ENCODE measurements around the gene IGF2BP1. TPM values are rescaled to one million over a fixed set of nuclear protein-coding genes. Genes with fewer than 3 reads are reported as not detected.

Gene IGF2BP1
- total RNA-seq, 1 donor from 2014 or later, result not detected

GRCh38 chr17:49086316-49086605, 89.1 kb downstream of the IGF2BP1 start:
- H3K4me3 ChIP-seq, result no peak overlapping the region
- ATAC-seq (no peak), DNase-seq (no peak)
- no peaks in the 10 kb centered on the region for H3K36me3 ChIP-seq
- no peak for TF ChIP-seq CTCF (IDR thresholded peaks at IDR 0.05)
- no peaks in the 10 kb centered on the region for H3K27me3 ChIP-seq (ENCODE audit: low read depth)
- intact Hi-C loops (cut with DNase I), result no loop called here
- H3K9me3 ChIP-seq, result no peaks in the 10 kb centered on the region
- no peaks in the 10 kb centered on the region for H3K4me1 ChIP-seq
- no peak overlapping the region for H3K27ac ChIP-seq

GRCh38 chr17:49086649-49087048, 89.5 kb downstream of the IGF2BP1 start:
- ATAC-seq (no peak), DNase-seq (no peak)
- intact Hi-C loops (cut with DNase I), result no loop called here
- Histone ChIP-seq H3K27ac (no peak overlapping the region), H3K27me3 (ENCODE audit: low read depth) (no peaks in the 10 kb centered on the region), H3K4me1 (no peaks in the 10 kb centered on the region), H3K36me3 (no peaks in the 10 kb centered on the region), H3K9me3 (no peaks in the 10 kb centered on the region), H3K4me3 (no peak overlapping the region)
- TF ChIP-seq CTCF (IDR thresholded peaks at IDR 0.05), result no peak

GRCh38 chr17:49089094-49089493, 91.9 kb downstream of the IGF2BP1 start:
- Histone ChIP-seq H3K27me3 (ENCODE audit: low read depth) (no peaks in the 10 kb centered on the region), H3K9me3 (no peaks in the 10 kb centered on the region), H3K4me3 (no peak overlapping the region), H3K27ac (no peak overlapping the region), H3K36me3 (no peaks in the 10 kb centered on the region), H3K4me1 (no peaks in the 10 kb centered on the region)
- ATAC-seq (no peak), DNase-seq (no peak)
- intact Hi-C loops (cut with DNase I), result no loop called here
- no peak for TF ChIP-seq CTCF (IDR thresholded peaks at IDR 0.05)

- DNase-seq, result no peak
- intact Hi-C loops (cut with DNase I), result no loop called here
- H3K4me1 ChIP-seq, result no peaks in the 10 kb centered on the region
Measured at GRCh38 chr17:49090878-49091594, 93.9 kb downstream of the IGF2BP1 start.

GRCh38 chr17:49093131-49093530, 95.9 kb downstream of the IGF2BP1 start:
- Histone ChIP-seq H3K4me1 (no peaks in the 10 kb centered on the region), H3K36me3 (no peaks in the 10 kb centered on the region), H3K27ac (no peak overlapping the region), H3K9me3 (no peaks in the 10 kb centered on the region), H3K27me3 (ENCODE audit: low read depth) (no peaks in the 10 kb centered on the region), H3K4me3 (no peak overlapping the region)
- no peak for ATAC-seq
- intact Hi-C loops (cut with DNase I), result no loop called here
- DNase-seq, result no peak
- TF ChIP-seq CTCF (IDR thresholded peaks at IDR 0.05), result no peak

More at GRCh38 chr17:49090878-49091594, 93.9 kb downstream of the IGF2BP1 start:
- no peaks in the 10 kb centered on the region for H3K9me3 ChIP-seq
- no peaks in the 10 kb centered on the region for H3K36me3 ChIP-seq
- no peak for TF ChIP-seq CTCF (IDR thresholded peaks at IDR 0.05)
- H3K27ac ChIP-seq, result no peak overlapping the region
- ATAC-seq, result no peak
- H3K27me3 ChIP-seq (ENCODE audit: low read depth), result no peaks in the 10 kb centered on the region
- H3K4me3 ChIP-seq, result no peak overlapping the region

Measured in lower lobe of right lung (tissue), 2 donors.